MCF 10A (cell line): ENCODE data around the gene SLC6A4. TPM values are rescaled to one million over a fixed set of nuclear protein-coding genes. Genes with fewer than 3 reads are reported as not detected.
"Not testable (repeated sequence)": the region's sequence is repeated elsewhere in the genome, so short reads cannot be mapped to it uniquely, and the experiment has no call there.

ENCODE experiments used
- BruUV-seq: library from RNA; stranded (reverse); fragments of 400-500 nt; replicated peaks from 2 replicates; lab custom pipeline; 2021; lab: Mats Ljungman, UMichigan
- CTCF ChIA-PET: fragments of 300-600 bp; sonication (Branson Sonifier 250); formaldehyde crosslinking; extraction: SDS; loops from one replicate; lab custom pipeline; 2021; ENCODE audit warnings: antibody characterized with exemption, inconsistent platforms; lab: Yijun Ruan, JAX
- POLR2A ChIA-PET: fragments of 300-600, 350-650 bp; sonication (Branson Sonifier 250); formaldehyde crosslinking; extraction: SDS; loops from one replicate; lab custom pipeline; 2020; ENCODE audit warnings: antibody characterized with exemption, inconsistent platforms; lab: Yijun Ruan, JAX
- DNase-seq: peaks from one replicate; pipeline ENCODE4 v3.0.0-alpha.2; 2018; ENCODE audit not compliant: unreplicated experiment
- H3K27ac Mint-ChIP-seq: one replicate; pipeline ENCODE4 v1.8.0; 2022; ENCODE audit warnings: mild to moderate bottlenecking, low read depth, mixed read lengths; ENCODE audit not compliant: unreplicated experiment
- H3K27me3 Mint-ChIP-seq: one replicate; pipeline ENCODE4 v1.8.0; 2022; ENCODE audit warnings: mixed read lengths; ENCODE audit not compliant: insufficient read depth, unreplicated experiment
- H3K36me3 Mint-ChIP-seq: one replicate; pipeline ENCODE4 v1.8.0; 2022; ENCODE audit warnings: mild to moderate bottlenecking, moderate library complexity, mixed read lengths; ENCODE audit not compliant: insufficient read depth, unreplicated experiment
- H3K4me1 Mint-ChIP-seq: one replicate; pipeline ENCODE4 v1.8.0; 2022; ENCODE audit warnings: mixed read lengths; ENCODE audit not compliant: insufficient read depth, unreplicated experiment
- H3K4me3 Mint-ChIP-seq: one replicate; pipeline ENCODE4 v1.8.0; 2022; ENCODE audit warnings: mild to moderate bottlenecking, moderate library complexity, mixed read lengths; ENCODE audit not compliant: unreplicated experiment
- H3K9me3 Mint-ChIP-seq: one replicate; pipeline ENCODE4 v1.8.0; 2022; ENCODE audit warnings: mixed read lengths; ENCODE audit not compliant: unreplicated experiment
- CTCF ChIP-seq: fragments of 200-600 bp; IDR thresholded peaks from one replicate; pipeline ENCODE4 v1.8.0; 2022; ENCODE audit warnings: antibody characterized with exemption, mild to moderate bottlenecking; ENCODE audit not compliant: unreplicated experiment
- intact Hi-C: fragments of 100-400 bp; cut with micrococcal nuclease; formaldehyde crosslinking; loops from 2 replicates; pipeline ENCODE4 v1.14.1; 2022
- total RNA-seq: library from RNA; stranded (reverse); gene quantifications from 2 replicates; pipeline ENCODE4 v1.2.3, GENCODE V29; 2022

Gene SLC6A4
- total RNA-seq, 1 experiment from 2014 or later, result not detected

GRCh38 chr17:30203471-30203981, 32.0 kb downstream of the SLC6A4 start:
- Mint-ChIP-seq H3K27ac (no peak overlapping the region), H3K27me3 (peaks cover 28% of the 10 kb centered on the region), H3K4me3 (no peak overlapping the region), H3K36me3 (no peaks in the 10 kb centered on the region), H3K4me1 (no peaks in the 10 kb centered on the region), H3K9me3 (no peaks in the 10 kb centered on the region)
- intact Hi-C loops, result no loop called here
- ChIA-PET CTCF (interaction anchor here (0.7 kb wide), 1 partner anchor 80 kb away, joined by 4 read pairs; no protein-coding TSS in a partner anchor), POLR2A (interaction anchor here (0.9 to 1.8 kb wide), 3 partner anchors 9 to 16 kb away, joined by 4 to 6 read pairs (median 5); no protein-coding TSS in a partner anchor)
- DNase-seq, result no peak
- BruUV-seq, result no TSS peak
- TF ChIP-seq CTCF, result no peak

DNA sequence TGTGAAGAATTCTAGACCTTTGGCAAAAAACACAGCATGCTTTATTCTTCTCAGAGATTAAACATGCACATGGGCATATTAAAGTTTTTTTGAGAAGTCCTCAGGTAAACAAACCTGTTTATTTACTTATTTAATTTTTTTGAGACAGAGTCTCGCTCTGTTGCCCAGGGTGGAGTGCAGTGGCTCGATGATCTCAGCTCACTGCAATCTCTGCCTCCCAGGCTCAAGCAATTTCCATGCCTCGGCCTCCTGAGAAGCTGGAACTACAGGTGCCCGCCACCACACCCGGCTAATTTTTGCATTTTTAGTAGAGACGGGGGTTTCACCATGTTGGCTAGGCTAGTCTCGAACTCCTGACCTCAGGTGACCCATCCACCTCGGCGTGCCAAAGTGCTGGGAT, 34.8 kb downstream of the SLC6A4 start:
- H3K36me3 Mint-ChIP-seq, H3K9me3 Mint-ChIP-seq, DNase-seq, intact Hi-C loops, CTCF ChIA-PET, BruUV-seq, H3K4me1 Mint-ChIP-seq, H3K27ac Mint-ChIP-seq, POLR2A ChIA-PET, H3K27me3 Mint-ChIP-seq, H3K4me3 Mint-ChIP-seq: not testable (repeated sequence)

GRCh38 chr17:30200106-30200505, 35.4 kb downstream of the SLC6A4 start:
- no peaks in the 10 kb centered on the region for H3K9me3 Mint-ChIP-seq
- no peak for TF ChIP-seq CTCF
- BruUV-seq, result no TSS peak
- H3K4me1 Mint-ChIP-seq, result no peaks in the 10 kb centered on the region
- DNase-seq, result no peak
- ChIA-PET POLR2A (no interaction called here), CTCF (no interaction called here)
- intact Hi-C loops, result no loop called here
- H3K27me3 Mint-ChIP-seq, result peaks cover 1% of the 10 kb centered on the region
- no peak overlapping the region for H3K4me3 Mint-ChIP-seq
- H3K27ac Mint-ChIP-seq, result no peak overlapping the region
- no peaks in the 10 kb centered on the region for H3K36me3 Mint-ChIP-seq

GRCh38 chr17:30199600-30199999, 35.9 kb downstream of the SLC6A4 start:
- Mint-ChIP-seq H3K9me3 (no peaks in the 10 kb centered on the region), H3K27ac (no peak overlapping the region), H3K27me3 (no peaks in the 10 kb centered on the region), H3K4me3 (no peak overlapping the region), H3K4me1 (no peaks in the 10 kb centered on the region), H3K36me3 (no peaks in the 10 kb centered on the region)
- TF ChIP-seq CTCF, result no peak
- BruUV-seq, result no TSS peak
- CTCF ChIA-PET, result no interaction called here
- POLR2A ChIA-PET, result interaction anchor here (0.6 kb wide), 3 partner anchors 18 to 114 kb away, joined by 3 to 4 read pairs (median 3); no protein-coding TSS in a partner anchor
- DNase-seq, result no peak
- intact Hi-C loops, result no loop called here
